Endothelial cell of umbilical vein (primary cell): ENCODE results near the gene RPF1.

Experiments used
- CTCF ChIP-seq, 2 donors: IDR thresholded peaks; 1 replicate in 1 of 2; 2 replicates in 1 of 2; pipeline ENCODE4 v1.5.1; 2011; ENCODE audit warnings: low read length in 2 of 2, mild to moderate bottlenecking in 2 of 2, moderate library complexity in 2 of 2, control low read depth in 1 of 2, inconsistent platforms in 1 of 2, low read depth in 1 of 2; ENCODE audit not compliant: insufficient read depth in 1 of 2; ENCODE audit errors: extremely low read depth in 1 of 2
- EZH2 ChIP-seq: IDR thresholded peaks from 2 replicates; pipeline ENCODE4 v1.6.1; 2012; ENCODE audit warnings: borderline replicate concordance, low read depth, mild to moderate bottlenecking, moderate library complexity, low read length, inconsistent platforms; ENCODE audit not compliant: severe bottlenecking
- JUN ChIP-seq: IDR thresholded peaks from 2 replicates; pipeline ENCODE4 v1.6.1; 2011; ENCODE audit warnings: borderline replicate concordance, low read depth; ENCODE audit not compliant: insufficient read length, insufficient read depth
- MAX ChIP-seq: IDR thresholded peaks from 2 replicates; pipeline ENCODE4 v1.6.1; 2011; ENCODE audit not compliant: insufficient read depth, insufficient read length
- MYC ChIP-seq: IDR thresholded peaks from one replicate; pipeline ENCODE4 v1.6.1; 2011; ENCODE audit warnings: mild to moderate bottlenecking, low read depth, low read length
- POLR2A ChIP-seq: IDR thresholded peaks from 2 replicates; pipeline ENCODE4 v1.6.1; 2012; ENCODE audit warnings: low read depth, mild to moderate bottlenecking, control low read depth, low read length

- TF ChIP-seq POLR2A = no peak
- TF ChIP-seq MYC = no peak
- TF ChIP-seq JUN = no peak
- TF ChIP-seq CTCF (IDR thresholded peaks at IDR 0.05; ENCODE audit: extremely low read depth in 1 of 2, insufficient read depth in 1 of 2, low read depth in 1 of 2, low read length in 2 of 2) = no peak
- TF ChIP-seq EZH2 = no peak
- TF ChIP-seq MAX = no peak
These were observed 45.5 kb downstream of the RPF1 start for GRCh38 chr1:84524590-84524989.
